WERI-Rb-1 (cell line): Measurements from ENCODE around the gene JAG2.

Experiments used
- DNase-seq: peaks from one replicate; pipeline ENCODE4 v3.0.0-alpha.2; 2020
- H3K27ac ChIP-seq: fragments of 250-450 bp; sonication (Bioruptor Pico); 2 replicates; pipeline ENCODE4 v1.5.1; 2020; ENCODE audit warnings: mild to moderate bottlenecking, moderate library complexity
- H3K27me3 ChIP-seq: fragments of 250-450 bp; sonication (Bioruptor Pico); 2 replicates; pipeline ENCODE4 v1.5.1; 2021; ENCODE audit warnings: mild to moderate bottlenecking, low read depth, moderate library complexity; ENCODE audit not compliant: insufficient read depth, severe bottlenecking
- H3K36me3 ChIP-seq: fragments of 250-450 bp; sonication (Bioruptor Pico); 2 replicates; pipeline ENCODE4 v1.5.1; 2020; ENCODE audit warnings: mild to moderate bottlenecking, moderate library complexity
- H3K4me3 ChIP-seq: 2 replicates; pipeline ENCODE4 v1.5.1; 2011; ENCODE audit warnings: low read depth, mild to moderate bottlenecking, control low read depth, low read length
- H3K9me3 ChIP-seq: fragments of 250-450 bp; sonication (Bioruptor Pico); 2 replicates; pipeline ENCODE4 v1.5.1; 2021; ENCODE audit warnings: mild to moderate bottlenecking, moderate library complexity; ENCODE audit not compliant: severe bottlenecking
- CTCF ChIP-seq: IDR thresholded peaks from 2 replicates; pipeline ENCODE4 v1.5.1; 2011; ENCODE audit warnings: low read depth, mild to moderate bottlenecking, control low read depth, inconsistent platforms, low read length

Gene JAG2

DNA sequence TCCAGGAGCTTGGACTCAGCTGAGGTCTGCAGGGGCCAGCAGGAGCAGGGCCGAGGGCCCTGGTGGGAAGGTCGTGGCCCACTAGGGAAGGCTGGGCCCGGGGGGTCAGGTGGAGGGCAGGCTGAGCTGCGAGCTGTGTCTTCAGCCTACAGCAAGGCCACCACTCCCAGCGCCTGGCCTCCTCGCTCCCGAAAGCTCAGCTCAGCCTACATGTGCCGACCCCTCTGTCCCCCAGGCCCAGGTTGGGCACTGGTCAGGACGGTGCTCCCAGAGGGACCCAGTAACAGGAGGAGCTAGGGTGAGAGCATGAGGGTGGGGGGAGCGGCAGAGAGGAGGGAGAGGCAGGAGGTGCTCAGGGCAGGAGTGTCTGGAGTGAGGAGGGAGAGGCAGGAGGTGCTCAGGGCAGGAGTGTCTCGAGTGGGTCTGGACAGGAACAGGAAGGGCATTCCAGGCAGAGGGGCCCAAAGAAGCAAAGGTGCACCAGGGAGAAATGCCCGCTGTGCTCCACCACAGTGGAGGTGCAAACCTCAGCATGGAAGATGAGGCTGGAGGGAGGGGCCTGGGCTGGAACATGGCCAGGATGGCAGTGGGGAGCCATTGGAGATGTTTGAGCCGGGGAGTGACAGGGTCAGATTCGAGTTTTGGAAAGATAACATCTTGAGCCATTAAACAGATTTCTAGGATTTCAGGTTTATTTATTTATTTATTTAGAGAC lies 74.2 kb downstream of the JAG2 start:
- Histone ChIP-seq H3K27ac (peak overlapping the region; percentile 96), H3K27me3 (no peaks in the 10 kb centered on the region)

DNA sequence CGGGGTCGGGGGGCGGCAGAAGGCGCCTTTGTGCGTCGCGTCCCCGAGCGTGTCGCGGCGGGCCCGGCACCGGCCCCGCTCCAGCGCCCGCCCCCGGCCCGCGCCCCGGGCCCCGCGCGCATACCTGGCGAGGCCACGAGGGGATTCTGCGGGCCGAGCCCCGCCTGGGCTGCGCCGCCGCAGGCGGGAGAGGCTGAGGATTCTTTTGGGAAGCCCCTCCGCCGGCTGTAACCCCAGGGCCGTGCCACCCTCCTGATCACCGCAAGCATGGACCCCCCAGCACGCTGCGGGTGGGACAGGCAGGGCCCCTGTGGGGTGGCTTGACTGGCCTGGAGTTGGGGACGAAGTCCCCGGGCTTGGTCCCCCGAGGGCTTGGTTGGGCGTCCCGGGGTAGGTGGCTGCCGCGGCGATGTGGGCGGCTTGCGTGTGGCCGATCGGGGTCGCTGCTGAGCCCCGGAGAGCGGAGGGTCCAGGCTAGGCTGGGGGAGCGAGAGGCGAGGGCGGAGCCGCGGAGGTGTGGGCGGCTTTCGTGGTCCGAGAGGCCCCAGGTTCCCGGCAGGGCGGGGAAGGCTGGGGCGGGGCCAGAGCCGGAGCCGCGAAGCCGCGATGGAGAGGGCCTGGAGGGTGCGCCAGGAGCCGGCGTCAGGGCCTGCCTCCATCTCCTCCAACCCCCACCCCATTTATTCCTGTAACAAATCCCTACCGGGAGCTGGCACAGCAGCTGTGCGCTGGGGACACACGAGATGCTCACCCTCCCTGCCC lies 75.0 kb downstream of the JAG2 start:
- H3K9me3 ChIP-seq: no peaks in the 10 kb centered on the region
- peak overlapping the region; percentile 80 for H3K4me3 ChIP-seq
- H3K27me3 ChIP-seq: no peaks in the 10 kb centered on the region
- TF ChIP-seq CTCF: peak; percentile 84
- peak overlapping the region; percentile 96 for H3K27ac ChIP-seq
- DNase-seq: peak; percentile 95
- H3K36me3 ChIP-seq: no peaks in the 10 kb centered on the region

More for the DNA sequence above, 74.2 kb downstream of the JAG2 start:
- H3K4me3 ChIP-seq: peak overlapping the region; percentile 80
- no peak for DNase-seq
- H3K9me3 ChIP-seq: peaks cover under 1% of the 10 kb centered on the region
- no peak for TF ChIP-seq CTCF
- H3K36me3 ChIP-seq: no peaks in the 10 kb centered on the region

DNA sequence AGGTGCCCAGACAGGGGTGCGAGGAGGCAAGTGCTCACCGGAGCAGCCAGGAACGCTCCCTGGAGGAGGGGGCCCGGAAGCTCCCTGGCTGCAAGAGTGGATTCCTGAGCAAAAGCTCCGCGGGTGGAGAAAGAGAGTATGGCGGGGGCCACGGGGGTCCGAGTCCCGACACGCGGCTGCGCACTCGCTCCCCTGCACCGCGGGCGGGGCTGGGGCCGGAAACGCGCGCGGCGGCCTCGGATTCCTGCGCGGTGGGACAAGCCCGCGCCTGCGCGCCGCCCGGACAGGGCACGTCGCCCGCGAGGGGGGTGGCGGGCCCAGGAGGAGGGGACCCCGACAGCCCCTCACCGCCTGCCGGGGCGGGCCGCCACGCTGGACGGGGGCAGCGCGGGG lies 75.5 kb downstream of the JAG2 start:
- DNase-seq: peak; percentile 75
- Histone ChIP-seq H3K9me3 (no peaks in the 10 kb centered on the region), H3K36me3 (no peaks in the 10 kb centered on the region), H3K27ac (peak overlapping the region; percentile 79), H3K4me3 (peak overlapping the region; percentile 57), H3K27me3 (no peaks in the 10 kb centered on the region)
- no peak for TF ChIP-seq CTCF

DNA sequence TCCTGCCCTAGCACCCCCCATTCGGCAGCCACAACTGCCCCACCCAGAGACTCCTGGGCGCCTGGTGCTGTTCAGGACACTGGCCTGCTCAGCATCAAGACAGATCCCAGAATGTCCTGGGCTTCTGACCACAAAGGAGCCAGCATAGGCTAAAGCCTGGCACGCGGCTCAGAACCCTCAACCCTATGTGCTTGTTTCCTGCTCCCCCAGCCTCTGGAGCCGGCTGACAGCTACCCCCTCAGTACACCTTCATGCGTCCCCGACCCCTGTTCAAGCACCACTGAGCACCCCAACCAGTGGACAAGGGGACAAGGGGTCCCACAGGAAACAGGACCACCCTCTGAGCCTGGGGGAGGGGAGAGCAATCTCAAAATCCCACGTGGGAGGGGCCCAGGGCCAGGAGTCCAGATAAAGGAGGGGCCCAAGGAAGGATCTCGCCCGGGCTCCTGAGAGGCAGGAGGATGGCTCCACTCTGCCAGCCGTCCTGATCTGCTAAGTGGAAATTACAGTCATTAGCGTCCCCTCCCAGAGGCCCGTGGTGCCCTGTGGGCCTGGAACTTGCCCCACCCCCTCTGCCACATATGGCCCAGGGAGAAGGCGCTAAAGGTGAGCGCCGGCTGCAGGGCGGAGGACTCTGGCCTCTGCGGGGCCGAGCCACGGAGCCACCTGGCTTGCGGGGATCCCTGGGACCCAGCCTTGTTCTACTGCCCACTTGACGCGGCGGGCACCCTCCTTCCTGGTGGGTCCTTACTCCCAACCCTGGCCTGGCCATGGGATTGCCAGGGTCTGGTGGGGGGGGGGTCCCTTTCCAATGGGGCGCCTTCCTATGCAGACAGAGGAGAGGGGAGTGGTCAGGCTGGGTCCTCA lies 76.2 kb downstream of the JAG2 start:
- peak overlapping the region; percentile 57 for H3K4me3 ChIP-seq
- no peaks in the 10 kb centered on the region for H3K36me3 ChIP-seq
- H3K27ac ChIP-seq: peak overlapping the region; percentile 79
- TF ChIP-seq CTCF: no peak
- peak; percentile 83 for DNase-seq
- no peaks in the 10 kb centered on the region for H3K9me3 ChIP-seq
- H3K27me3 ChIP-seq: no peaks in the 10 kb centered on the region

- Histone ChIP-seq H3K27ac (peak overlapping the region; percentile 79), H3K36me3 (no peaks in the 10 kb centered on the region), H3K9me3 (no peaks in the 10 kb centered on the region), H3K4me3 (no peak overlapping the region), H3K27me3 (no peaks in the 10 kb centered on the region)
- no peak for TF ChIP-seq CTCF
- no peak for DNase-seq
These were observed 76.9 kb downstream of the JAG2 start for GRCh38 chr14:105091517-105092170.
